ENCODE measurements around the gene GPX8.

Gene GPX8

GRCh38 chr5:55191165-55191564 is 31.2 kb downstream of the GPX8 start:
- TF ChIP-seq EZH2phosphoT487 (IDR thresholded peaks at IDR 0.05; ENCODE audit: borderline replicate concordance, low read length), result no peak
- TF ChIP-seq CTCF (IDR thresholded peaks at IDR 0.05; ENCODE audit: low read depth, low read length, poor library complexity, severe bottlenecking), result no peak
- Histone ChIP-seq H3K4me1 (ENCODE audit: control insufficient read depth, low read length) (no peaks in the 10 kb centered on the region), H3F3A (ENCODE audit: control insufficient read depth, insufficient read depth) (no peaks in the 10 kb centered on the region), H3K9me2 (replicated peaks; ENCODE audit: control insufficient read depth, low read length) (no peaks in the 10 kb centered on the region), H3K4me2 (ENCODE audit: low read length) (no peak overlapping the region), H3K79me2 (ENCODE audit: control insufficient read depth, low read length) (no peaks in the 10 kb centered on the region), H3K27ac (ENCODE audit: low read depth, low read length) (no peak overlapping the region), H4K20me1 (ENCODE audit: control insufficient read depth, insufficient read depth, low read depth, low read length) (no peaks in the 10 kb centered on the region), H3K36me3 (ENCODE audit: control insufficient read depth, low read length) (no peaks in the 10 kb centered on the region), H3K9me3 (ENCODE audit: control insufficient read depth, insufficient read depth, low read length) (no peaks in the 10 kb centered on the region), H3K4me3 (ENCODE audit: low read length) (no peak overlapping the region), H3K27me3 (ENCODE audit: control insufficient read depth, low read length) (peaks cover 23% of the 10 kb centered on the region)

DNA sequence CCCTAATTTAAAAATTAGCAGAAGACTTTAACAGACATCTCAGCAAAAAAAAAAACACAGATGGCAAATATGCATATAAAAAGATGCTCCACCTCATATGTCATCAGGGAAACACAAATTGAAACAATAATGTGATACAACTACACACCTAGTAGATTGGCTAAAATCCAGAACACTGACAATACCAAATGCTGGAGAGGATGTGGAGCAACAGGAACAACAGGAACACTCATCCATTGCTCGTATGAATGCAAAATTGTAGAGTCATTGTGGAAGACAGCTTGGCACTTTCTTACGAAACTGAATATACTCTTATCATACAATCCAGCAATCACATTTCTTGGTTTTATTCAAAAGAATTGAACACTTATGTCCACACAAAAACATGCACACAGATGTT is 45.0 kb downstream of the GPX8 start:
- H4K20me1 ChIP-seq (ENCODE audit: control insufficient read depth, insufficient read depth, low read depth, low read length), result no peaks in the 10 kb centered on the region
- peaks cover 3% of the 10 kb centered on the region for H3K27me3 ChIP-seq (ENCODE audit: control insufficient read depth, low read length)
- H3K4me3 ChIP-seq (ENCODE audit: low read length), result no peak overlapping the region
- no peaks in the 10 kb centered on the region for H3K4me1 ChIP-seq (ENCODE audit: control insufficient read depth, low read length)
- H3K79me2 ChIP-seq (ENCODE audit: control insufficient read depth, low read length), result no peaks in the 10 kb centered on the region
- no peak overlapping the region for H3K4me2 ChIP-seq (ENCODE audit: low read length)
- H3K36me3 ChIP-seq (ENCODE audit: control insufficient read depth, low read length), result no peaks in the 10 kb centered on the region
- H3K27ac ChIP-seq (ENCODE audit: low read depth, low read length), result no peak overlapping the region
- H3F3A ChIP-seq (ENCODE audit: control insufficient read depth, insufficient read depth), result no peaks in the 10 kb centered on the region
- H3K9me2 ChIP-seq (replicated peaks; ENCODE audit: control insufficient read depth, low read length), result no peaks in the 10 kb centered on the region
- H3K9me3 ChIP-seq (ENCODE audit: control insufficient read depth, insufficient read depth, low read length), result no peaks in the 10 kb centered on the region
- no peak for TF ChIP-seq CTCF (IDR thresholded peaks at IDR 0.05; ENCODE audit: low read depth, low read length, poor library complexity, severe bottlenecking)
- TF ChIP-seq EZH2phosphoT487 (IDR thresholded peaks at IDR 0.05; ENCODE audit: borderline replicate concordance, low read length), result no peak

GRCh38 chr5:55211184-55211874 is 51.4 kb downstream of the GPX8 start:
- H3K9me2 ChIP-seq (replicated peaks; ENCODE audit: control insufficient read depth, low read length), result no peaks in the 10 kb centered on the region
- H3F3A ChIP-seq (ENCODE audit: control insufficient read depth, insufficient read depth), result no peaks in the 10 kb centered on the region
- H3K36me3 ChIP-seq (ENCODE audit: control insufficient read depth, low read length), result no peaks in the 10 kb centered on the region
- H4K20me1 ChIP-seq (ENCODE audit: control insufficient read depth, insufficient read depth, low read depth, low read length), result no peaks in the 10 kb centered on the region
- peaks cover 3% of the 10 kb centered on the region for H3K27me3 ChIP-seq (ENCODE audit: control insufficient read depth, low read length)
- H3K27ac ChIP-seq (ENCODE audit: low read depth, low read length), result no peak overlapping the region
- H3K4me2 ChIP-seq (ENCODE audit: low read length), result no peak overlapping the region
- no peaks in the 10 kb centered on the region for H3K79me2 ChIP-seq (ENCODE audit: control insufficient read depth, low read length)
- TF ChIP-seq CTCF (IDR thresholded peaks at IDR 0.05; ENCODE audit: low read depth, low read length, poor library complexity, severe bottlenecking) (no peak), EZH2phosphoT487 (IDR thresholded peaks at IDR 0.05; ENCODE audit: borderline replicate concordance, low read length) (no peak)
- no peaks in the 10 kb centered on the region for H3K9me3 ChIP-seq (ENCODE audit: control insufficient read depth, insufficient read depth, low read length)
- no peaks in the 10 kb centered on the region for H3K4me1 ChIP-seq (ENCODE audit: control insufficient read depth, low read length)
- no peak overlapping the region for H3K4me3 ChIP-seq (ENCODE audit: low read length)
